Measurements from ENCODE around the gene KTN1. TPM values are rescaled to one million over a fixed set of nuclear protein-coding genes. Genes with fewer than 3 reads are reported as not detected.

KTN1 gene
- total RNA-seq, 1 donor, result 75.0 TPM

DNA sequence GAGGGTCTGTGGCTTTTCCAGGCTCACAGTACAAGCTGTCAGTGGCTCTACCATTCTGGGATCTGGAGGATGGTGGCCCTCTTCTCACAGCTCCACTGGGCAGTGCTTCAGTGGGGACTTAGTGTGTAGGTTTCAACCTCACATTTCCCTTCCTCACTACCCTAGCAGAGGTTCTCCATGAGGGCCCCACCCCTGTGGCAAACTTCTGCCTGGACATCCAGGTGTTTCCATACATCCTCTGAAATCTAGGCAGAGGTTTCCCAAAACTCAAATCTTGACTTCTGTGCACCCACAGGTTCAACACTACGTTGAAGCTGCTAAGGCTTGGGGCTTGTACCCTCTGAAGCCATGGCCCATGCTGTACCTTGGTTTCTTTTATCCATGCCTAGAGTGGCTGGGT lies 40.3 kb downstream of the KTN1 start:
- Histone ChIP-seq H3K4me3 (ENCODE audit: low read length) (no peak overlapping the region), H3K4me1 (ENCODE audit: insufficient read depth, low read length) (no peaks in the 10 kb centered on the region), H3K27me3 (ENCODE audit: insufficient read depth, low read length) (no peaks in the 10 kb centered on the region), H3K9me3 (ENCODE audit: low read depth, low read length) (no peaks in the 10 kb centered on the region)

DNA sequence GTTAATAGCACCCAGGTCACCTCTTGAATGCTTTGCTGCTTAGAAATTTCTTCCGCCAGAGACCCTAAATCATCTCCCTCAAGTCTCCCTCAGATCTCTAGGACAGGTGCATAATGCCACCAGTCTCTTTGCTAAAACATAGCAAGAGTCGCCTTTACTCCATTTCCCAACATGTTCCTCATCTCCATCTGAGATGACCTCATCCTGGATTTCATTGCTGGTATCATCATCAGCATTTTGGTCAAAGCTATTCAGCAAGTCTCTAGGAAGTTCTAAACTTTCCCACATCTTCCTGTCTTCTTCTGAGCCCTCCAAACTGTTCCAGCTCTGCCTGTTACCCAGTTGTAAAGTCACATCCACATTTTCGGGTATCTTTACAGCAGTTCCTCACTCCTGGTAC lies 41.0 kb downstream of the KTN1 start:
- H3K4me3 ChIP-seq (ENCODE audit: low read length), result no peak overlapping the region
- no peaks in the 10 kb centered on the region for H3K4me1 ChIP-seq (ENCODE audit: insufficient read depth, low read length)
- no peaks in the 10 kb centered on the region for H3K9me3 ChIP-seq (ENCODE audit: low read depth, low read length)
- H3K27me3 ChIP-seq (ENCODE audit: insufficient read depth, low read length), result no peaks in the 10 kb centered on the region

DNA sequence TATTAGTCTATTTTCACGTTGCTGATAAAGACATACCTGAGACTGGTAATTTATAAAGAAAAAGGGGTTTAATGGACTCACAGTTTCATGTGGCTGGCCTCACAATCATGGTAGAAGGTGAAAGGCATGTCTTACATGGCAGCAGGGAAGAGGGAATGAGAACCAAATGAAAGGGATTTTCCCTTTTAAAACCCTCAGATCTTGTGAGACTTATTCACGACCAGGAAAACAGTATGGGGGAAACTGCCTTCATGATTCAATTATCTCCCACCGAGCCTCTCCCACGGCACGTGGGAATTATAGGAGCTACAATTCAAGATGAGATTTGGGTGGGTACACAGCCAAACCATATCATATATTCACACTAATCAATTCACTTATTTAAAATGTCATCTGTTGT lies 41.4 kb downstream of the KTN1 start:
- no peaks in the 10 kb centered on the region for H3K27me3 ChIP-seq (ENCODE audit: insufficient read depth, low read length)
- no peaks in the 10 kb centered on the region for H3K9me3 ChIP-seq (ENCODE audit: low read depth, low read length)
- H3K4me1 ChIP-seq (ENCODE audit: insufficient read depth, low read length), result no peaks in the 10 kb centered on the region
- H3K4me3 ChIP-seq (ENCODE audit: low read length), result no peak overlapping the region

DNA sequence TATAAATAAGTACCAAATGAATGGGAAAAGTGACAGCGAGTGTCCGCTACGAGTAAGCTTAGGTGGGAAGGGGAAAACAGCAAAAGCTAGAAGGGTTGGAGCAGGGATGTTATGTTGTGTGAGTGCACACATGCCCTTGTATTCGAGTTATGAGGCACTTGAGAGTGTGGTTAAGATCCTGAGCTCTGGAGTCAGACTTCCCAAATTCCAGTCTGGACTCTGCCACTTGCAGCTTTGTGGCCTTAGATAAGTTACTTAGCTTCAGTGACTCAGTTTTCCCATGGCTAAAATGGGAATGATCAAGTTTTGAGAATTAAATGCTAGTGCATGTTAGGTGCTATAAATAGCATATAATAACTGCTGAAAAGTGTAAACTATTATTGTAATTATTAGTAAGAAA lies 44.9 kb downstream of the KTN1 start:
- Histone ChIP-seq H3K4me3 (ENCODE audit: low read length) (no peak overlapping the region), H3K27me3 (ENCODE audit: insufficient read depth, low read length) (no peaks in the 10 kb centered on the region), H3K4me1 (ENCODE audit: insufficient read depth, low read length) (no peaks in the 10 kb centered on the region), H3K9me3 (ENCODE audit: low read depth, low read length) (no peaks in the 10 kb centered on the region)

DNA sequence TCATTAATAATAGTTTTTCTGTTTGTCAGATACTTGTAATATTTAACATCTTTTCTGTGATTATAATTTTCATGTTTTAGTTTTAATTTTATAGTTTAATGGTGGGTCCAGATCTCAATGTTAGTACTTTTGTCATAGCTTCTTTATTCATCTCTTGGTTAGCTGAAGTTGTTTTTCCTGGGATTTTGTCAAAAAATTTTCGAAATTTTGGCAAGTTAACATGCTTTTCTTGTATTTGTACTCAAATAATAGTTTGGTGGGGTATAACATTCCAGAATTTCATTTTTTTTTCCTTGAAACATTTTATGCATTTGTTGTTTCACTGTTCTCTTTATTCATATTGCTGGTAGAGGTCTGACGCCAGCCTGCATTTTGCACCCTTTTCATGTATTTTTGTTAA lies 45.5 kb downstream of the KTN1 start:
- no peaks in the 10 kb centered on the region for H3K4me1 ChIP-seq (ENCODE audit: insufficient read depth, low read length)
- H3K4me3 ChIP-seq (ENCODE audit: low read length), result no peak overlapping the region
- H3K9me3 ChIP-seq (ENCODE audit: low read depth, low read length), result no peaks in the 10 kb centered on the region
- H3K27me3 ChIP-seq (ENCODE audit: insufficient read depth, low read length), result no peaks in the 10 kb centered on the region

DNA sequence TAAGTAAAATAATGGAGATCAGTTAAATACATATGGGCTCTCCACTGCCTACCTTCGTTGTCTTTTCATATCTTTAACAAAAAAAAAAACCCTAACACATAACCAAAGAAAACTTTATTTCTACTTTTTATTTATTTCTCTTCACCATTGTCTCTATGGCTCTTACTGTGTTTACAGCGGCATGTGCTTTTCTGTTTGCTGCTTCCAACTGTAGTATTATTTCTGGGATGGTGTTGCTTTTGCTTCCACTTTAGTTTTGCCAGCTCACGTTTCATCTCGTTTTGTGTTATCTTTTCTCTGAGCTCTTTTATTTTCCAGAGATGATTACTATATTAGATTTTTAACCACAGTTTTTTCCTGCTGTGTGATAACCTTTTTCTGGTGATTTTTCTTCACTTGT lies 46.1 kb downstream of the KTN1 start:
- no peaks in the 10 kb centered on the region for H3K4me1 ChIP-seq (ENCODE audit: insufficient read depth, low read length)
- no peaks in the 10 kb centered on the region for H3K9me3 ChIP-seq (ENCODE audit: low read depth, low read length)
- H3K27me3 ChIP-seq (ENCODE audit: insufficient read depth, low read length), result no peaks in the 10 kb centered on the region
- no peak overlapping the region for H3K4me3 ChIP-seq (ENCODE audit: low read length)

DNA sequence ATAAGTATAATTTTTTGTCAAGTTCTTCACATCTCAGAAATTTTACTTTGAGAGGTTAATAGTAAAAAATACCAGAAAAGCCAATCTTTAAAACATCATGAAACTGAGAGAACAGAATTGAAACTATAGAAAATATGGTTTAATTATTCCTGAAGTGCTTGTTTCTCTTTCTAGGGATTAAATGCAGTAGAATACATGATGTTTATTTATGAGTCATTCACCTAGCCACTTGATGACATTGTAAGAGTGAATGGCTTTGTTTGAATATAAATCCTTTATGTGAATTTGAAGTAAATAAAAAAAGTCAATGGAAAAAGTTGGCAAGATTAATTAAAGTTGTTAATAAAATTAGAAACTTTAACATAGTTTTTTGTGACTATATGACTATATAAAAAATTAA lies 48.4 kb downstream of the KTN1 start:
- no peak overlapping the region for H3K4me3 ChIP-seq (ENCODE audit: low read length)
- no peaks in the 10 kb centered on the region for H3K4me1 ChIP-seq (ENCODE audit: insufficient read depth, low read length)
- H3K27me3 ChIP-seq (ENCODE audit: insufficient read depth, low read length), result no peaks in the 10 kb centered on the region
- H3K9me3 ChIP-seq (ENCODE audit: low read depth, low read length), result no peaks in the 10 kb centered on the region

DNA sequence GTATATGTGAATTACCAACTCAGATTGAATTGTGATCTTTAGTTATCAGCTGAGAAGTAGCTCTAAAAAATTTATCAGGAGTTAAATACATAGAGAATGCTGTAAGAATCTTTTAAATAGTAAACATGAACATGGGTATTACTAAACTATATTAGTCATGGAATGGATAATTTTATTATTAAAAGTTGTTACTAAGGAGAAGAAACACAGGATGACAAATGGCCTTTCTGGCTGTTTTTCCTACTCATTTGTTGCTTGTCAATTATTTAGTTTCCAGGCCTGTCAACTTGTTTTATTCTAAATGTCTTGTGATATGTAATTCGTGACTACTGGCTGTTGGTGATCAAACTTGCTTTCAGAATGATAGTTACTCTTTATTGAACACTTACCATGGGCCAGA lies 58.7 kb downstream of the KTN1 start:
- no peaks in the 10 kb centered on the region for H3K4me1 ChIP-seq (ENCODE audit: insufficient read depth, low read length)
- H3K27me3 ChIP-seq (ENCODE audit: insufficient read depth, low read length), result no peaks in the 10 kb centered on the region
- H3K9me3 ChIP-seq (ENCODE audit: low read depth, low read length), result no peaks in the 10 kb centered on the region
- no peak overlapping the region for H3K4me3 ChIP-seq (ENCODE audit: low read length)

DNA sequence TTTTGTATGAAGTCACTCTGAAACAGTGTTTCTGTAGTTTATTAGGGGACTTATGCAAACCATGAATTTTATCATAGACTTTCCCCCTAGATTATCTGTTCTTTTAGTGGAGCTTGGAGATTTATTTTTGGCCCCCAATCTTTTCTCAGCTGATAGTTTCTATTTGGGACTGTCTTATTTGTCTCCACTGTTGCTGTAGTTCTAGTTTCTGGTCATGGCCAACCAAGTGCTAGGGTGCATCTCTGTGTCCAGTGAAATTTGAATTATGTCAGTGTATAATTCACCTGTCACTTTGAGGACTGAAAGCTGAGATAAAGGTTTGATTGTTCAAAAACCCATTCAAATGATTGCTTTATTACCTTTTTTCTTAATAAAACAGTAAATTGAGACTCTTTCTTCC lies 61.3 kb downstream of the KTN1 start:
- H3K27me3 ChIP-seq (ENCODE audit: insufficient read depth, low read length), result no peaks in the 10 kb centered on the region
- no peak overlapping the region for H3K4me3 ChIP-seq (ENCODE audit: low read length)
- no peaks in the 10 kb centered on the region for H3K4me1 ChIP-seq (ENCODE audit: insufficient read depth, low read length)
- H3K9me3 ChIP-seq (ENCODE audit: low read depth, low read length), result no peaks in the 10 kb centered on the region

DNA sequence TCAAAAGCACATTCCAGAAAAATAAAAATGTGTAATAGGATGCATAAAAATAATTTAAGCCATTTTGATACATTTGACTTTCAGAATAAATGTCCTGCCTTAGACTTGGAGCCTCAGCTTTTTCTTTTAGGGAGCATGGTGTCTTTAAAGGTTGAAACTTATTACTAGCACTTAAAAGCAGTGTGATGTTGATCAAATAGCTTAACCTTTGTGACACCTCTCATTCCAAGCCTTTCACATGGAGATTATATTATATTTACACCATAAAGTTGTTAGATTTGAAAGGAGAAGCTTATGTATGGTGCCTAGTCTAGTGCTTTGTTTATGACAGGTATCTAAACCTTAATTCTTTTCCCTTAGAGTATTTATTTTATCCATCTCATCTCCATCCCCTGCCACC lies 61.9 kb downstream of the KTN1 start:
- Histone ChIP-seq H3K9me3 (ENCODE audit: low read depth, low read length) (no peaks in the 10 kb centered on the region), H3K4me3 (ENCODE audit: low read length) (no peak overlapping the region), H3K27me3 (ENCODE audit: insufficient read depth, low read length) (no peaks in the 10 kb centered on the region), H3K4me1 (ENCODE audit: insufficient read depth, low read length) (no peaks in the 10 kb centered on the region)

DNA sequence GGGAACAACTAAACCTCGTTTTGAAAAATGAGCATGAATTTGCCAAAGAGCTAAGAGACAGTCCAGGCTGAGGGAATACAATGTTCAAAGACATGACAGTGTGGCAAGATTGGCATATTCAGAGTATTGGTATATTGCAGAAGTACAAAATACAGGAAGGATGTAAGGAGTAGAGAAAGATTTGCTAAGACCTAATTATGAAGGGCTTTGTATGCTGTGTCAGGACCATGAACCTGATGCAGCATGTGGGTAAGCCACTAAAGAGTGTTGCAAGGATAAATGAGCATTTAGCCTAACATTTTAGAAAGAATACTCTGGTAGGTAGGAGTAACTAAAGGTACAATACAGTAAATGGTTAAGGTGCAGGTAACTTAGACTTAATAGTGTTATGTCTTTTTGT lies 65.1 kb downstream of the KTN1 start:
- H3K4me1 ChIP-seq (ENCODE audit: insufficient read depth, low read length), result no peaks in the 10 kb centered on the region
- no peaks in the 10 kb centered on the region for H3K9me3 ChIP-seq (ENCODE audit: low read depth, low read length)
- no peak overlapping the region for H3K4me3 ChIP-seq (ENCODE audit: low read length)
- H3K27me3 ChIP-seq (ENCODE audit: insufficient read depth, low read length), result no peaks in the 10 kb centered on the region

DNA sequence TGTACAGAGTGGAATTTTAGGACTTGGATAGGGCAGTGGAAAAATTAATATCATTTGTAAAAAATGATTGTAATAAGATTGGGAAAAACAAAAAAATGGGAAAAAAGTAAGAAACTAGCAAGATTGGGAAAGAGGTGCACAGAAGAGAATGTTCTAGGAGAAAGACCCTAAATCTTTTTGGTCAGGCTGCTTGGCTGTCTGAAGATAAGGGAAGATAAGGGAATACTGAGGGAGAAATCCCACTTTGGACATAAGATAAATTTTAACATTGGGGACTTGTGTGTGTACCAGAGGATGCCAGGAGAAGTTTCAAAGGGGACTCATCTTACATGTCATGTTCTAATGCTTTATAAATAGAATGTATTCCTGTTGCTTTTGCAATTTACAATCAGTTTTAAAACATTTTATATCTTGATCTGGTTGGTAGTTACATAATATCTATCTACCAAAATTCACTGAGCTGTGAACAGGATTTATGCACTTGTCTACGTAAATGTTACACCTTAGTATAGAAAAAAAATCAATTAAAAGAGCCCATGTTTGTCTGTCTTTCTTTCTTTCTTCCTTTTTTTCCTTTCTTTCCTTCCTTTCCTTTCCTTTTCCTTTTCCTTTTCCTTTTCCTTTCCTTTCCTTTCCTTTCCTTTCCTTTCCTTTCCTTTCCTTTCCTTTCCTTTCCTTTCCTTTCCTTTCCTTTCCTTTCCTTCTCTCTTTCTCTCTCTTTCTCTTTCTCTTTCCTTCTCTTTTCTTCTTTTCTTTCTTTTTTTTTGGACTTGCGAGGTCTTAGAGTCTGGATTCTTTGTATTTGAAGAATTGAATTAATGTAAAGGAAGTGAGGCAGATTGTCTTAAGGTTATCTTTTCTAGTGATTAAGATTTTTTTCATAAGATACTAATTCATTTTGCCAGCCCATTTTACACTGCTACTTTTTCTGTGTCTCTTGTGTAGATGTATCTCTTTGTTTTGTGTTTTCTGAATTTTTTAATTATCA lies 66.1 kb downstream of the KTN1 start:
- Histone ChIP-seq H3K4me3 (ENCODE audit: low read length) (no peak overlapping the region), H3K4me1 (ENCODE audit: insufficient read depth, low read length) (no peaks in the 10 kb centered on the region), H3K9me3 (ENCODE audit: low read depth, low read length) (no peaks in the 10 kb centered on the region), H3K27me3 (ENCODE audit: insufficient read depth, low read length) (no peaks in the 10 kb centered on the region)

DNA sequence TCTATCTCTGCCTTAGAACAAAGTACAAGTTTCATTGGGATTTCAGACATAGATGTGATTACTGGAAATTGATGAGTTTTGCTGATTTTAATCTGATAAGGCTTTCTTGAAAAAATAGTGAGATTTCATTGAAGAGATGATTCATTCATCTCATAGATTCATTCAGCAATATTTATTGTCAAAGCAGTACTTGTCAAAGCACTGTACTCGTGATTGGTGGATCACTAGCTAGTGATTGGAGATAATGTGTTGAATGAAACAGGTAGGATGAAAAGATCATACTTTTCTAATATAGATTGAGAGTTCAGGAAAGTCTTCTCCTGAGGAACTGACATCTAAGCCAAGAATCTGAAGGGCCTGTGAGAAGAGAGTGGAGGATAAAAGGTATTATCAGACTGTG lies 71.0 kb downstream of the KTN1 start:
- H3K4me1 ChIP-seq (ENCODE audit: insufficient read depth, low read length), result no peaks in the 10 kb centered on the region
- H3K27me3 ChIP-seq (ENCODE audit: insufficient read depth, low read length), result no peaks in the 10 kb centered on the region
- no peaks in the 10 kb centered on the region for H3K9me3 ChIP-seq (ENCODE audit: low read depth, low read length)
- H3K4me3 ChIP-seq (ENCODE audit: low read length), result no peak overlapping the region

DNA sequence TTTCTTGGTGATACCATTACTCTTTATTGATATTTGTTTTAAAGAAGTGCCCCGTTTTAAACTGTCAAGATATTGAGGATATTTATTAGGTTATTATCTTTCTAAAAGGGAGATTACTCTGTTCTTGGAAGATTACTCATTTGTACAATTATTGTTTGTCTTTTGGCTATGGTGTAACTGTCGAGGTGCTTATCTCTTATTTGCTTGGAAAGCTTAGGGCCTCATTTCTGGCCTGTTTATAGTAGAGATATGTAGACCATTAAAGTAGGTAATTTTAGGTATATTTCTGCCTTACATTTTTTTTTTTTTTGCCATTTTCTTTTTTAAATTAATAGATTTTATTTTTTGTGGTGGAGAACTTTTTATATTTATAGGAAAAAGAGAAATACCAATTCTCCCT lies 74.2 kb downstream of the KTN1 start:
- Histone ChIP-seq H3K9me3 (ENCODE audit: low read depth, low read length) (no peaks in the 10 kb centered on the region), H3K4me3 (ENCODE audit: low read length) (no peak overlapping the region), H3K4me1 (ENCODE audit: insufficient read depth, low read length) (no peaks in the 10 kb centered on the region), H3K27me3 (ENCODE audit: insufficient read depth, low read length) (no peaks in the 10 kb centered on the region)

DNA sequence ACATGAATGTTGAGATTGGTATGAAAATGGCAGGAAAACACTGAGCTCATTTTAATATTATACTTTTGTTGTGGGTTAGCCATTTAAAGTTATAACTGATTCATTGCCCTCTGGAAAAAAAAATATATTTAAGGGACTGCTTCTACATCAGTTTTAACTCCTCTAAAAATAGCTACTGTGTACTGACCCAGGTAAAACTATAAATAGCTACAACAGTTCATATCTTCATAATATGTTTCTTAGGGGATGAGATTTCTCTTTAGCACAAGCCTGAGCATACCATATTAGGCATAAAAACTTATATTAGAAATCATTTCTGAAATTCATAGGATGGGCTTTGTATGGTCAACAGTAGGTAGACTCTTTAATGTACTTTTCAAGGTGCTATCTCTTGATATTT lies 81.0 kb downstream of the KTN1 start:
- H3K4me1 ChIP-seq (ENCODE audit: insufficient read depth, low read length), result no peaks in the 10 kb centered on the region
- no peak overlapping the region for H3K4me3 ChIP-seq (ENCODE audit: low read length)
- no peaks in the 10 kb centered on the region for H3K27me3 ChIP-seq (ENCODE audit: insufficient read depth, low read length)
- H3K9me3 ChIP-seq (ENCODE audit: low read depth, low read length), result no peaks in the 10 kb centered on the region

DNA sequence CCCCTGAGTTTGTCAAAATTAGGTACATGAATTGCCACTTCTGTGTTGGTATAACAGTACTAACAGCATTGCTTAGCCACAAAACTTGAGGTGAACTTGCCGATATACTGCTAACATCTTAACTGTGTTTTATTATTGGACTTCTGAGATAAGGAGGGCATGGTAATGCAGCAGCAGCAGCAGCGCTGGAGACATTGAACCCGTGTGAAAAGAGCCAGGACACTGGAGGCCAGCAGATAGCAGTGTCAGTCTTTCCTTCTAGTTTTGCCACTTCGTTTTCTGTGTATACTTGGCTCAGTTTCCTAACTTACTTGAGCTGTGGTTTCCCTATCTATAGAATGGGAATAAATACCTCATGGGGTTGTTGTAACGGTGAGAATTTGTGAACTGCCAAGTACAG lies 82.7 kb downstream of the KTN1 start:
- Histone ChIP-seq H3K27me3 (ENCODE audit: insufficient read depth, low read length) (no peaks in the 10 kb centered on the region), H3K4me3 (ENCODE audit: low read length) (no peak overlapping the region), H3K4me1 (ENCODE audit: insufficient read depth, low read length) (no peaks in the 10 kb centered on the region), H3K9me3 (ENCODE audit: low read depth, low read length) (no peaks in the 10 kb centered on the region)
